Measurements from ENCODE around the gene METTL22.

METTL22 gene

GRCh38 chr16:8628981-8629725, 7.7 kb downstream of the METTL22 start:
- no peaks in the 10 kb centered on the region for H4K20me1 ChIP-seq (ENCODE audit: low read depth, low read length)
- H3K9me3 ChIP-seq (ENCODE audit: insufficient read depth, low read length): no peaks in the 10 kb centered on the region
- no peak overlapping the region for H3K4me2 ChIP-seq (ENCODE audit: low read depth, low read length, poor library complexity, severe bottlenecking)
- H3K27ac ChIP-seq (ENCODE audit: low read depth, low read length): no peak overlapping the region
- TF ChIP-seq CTCF (IDR thresholded peaks at IDR 0.05; ENCODE audit: insufficient read depth, low read length, poor library complexity, severe bottlenecking): no peak
- no peak for TF ChIP-seq EZH2phosphoT487 (conservative IDR thresholded peaks at IDR 0.05; ENCODE audit: low read length)
- H3K9ac ChIP-seq (ENCODE audit: low read length): no peak overlapping the region
- no peaks in the 10 kb centered on the region for H3K27me3 ChIP-seq (ENCODE audit: low read length)
- H3K4me3 ChIP-seq (ENCODE audit: insufficient read depth, low read length, poor library complexity, severe bottlenecking): no peak overlapping the region
- H2AFZ ChIP-seq (ENCODE audit: low read depth, low read length, severe bottlenecking): no peak overlapping the region
- H3K9me2 ChIP-seq (replicated peaks; ENCODE audit: insufficient read depth, low read length): no peaks in the 10 kb centered on the region
- H3F3A ChIP-seq (ENCODE audit: insufficient read depth): no peaks in the 10 kb centered on the region
- no peaks in the 10 kb centered on the region for H3K36me3 ChIP-seq (ENCODE audit: low read length)
- no peaks in the 10 kb centered on the region for H3K79me2 ChIP-seq (ENCODE audit: insufficient read depth, low read length)

GRCh38 chr16:8630255-8630953, 8.9 kb downstream of the METTL22 start:
- H3K27me3 ChIP-seq (ENCODE audit: low read length): no peaks in the 10 kb centered on the region
- H4K20me1 ChIP-seq (ENCODE audit: low read depth, low read length): no peaks in the 10 kb centered on the region
- no peaks in the 10 kb centered on the region for H3F3A ChIP-seq (ENCODE audit: insufficient read depth)
- H3K79me2 ChIP-seq (ENCODE audit: insufficient read depth, low read length): no peaks in the 10 kb centered on the region
- no peak overlapping the region for H2AFZ ChIP-seq (ENCODE audit: low read depth, low read length, severe bottlenecking)
- H3K36me3 ChIP-seq (ENCODE audit: low read length): no peaks in the 10 kb centered on the region
- H3K9me2 ChIP-seq (replicated peaks; ENCODE audit: insufficient read depth, low read length): no peaks in the 10 kb centered on the region
- H3K9me3 ChIP-seq (ENCODE audit: insufficient read depth, low read length): no peaks in the 10 kb centered on the region
- H3K4me3 ChIP-seq (ENCODE audit: insufficient read depth, low read length, poor library complexity, severe bottlenecking): no peak overlapping the region
- no peak overlapping the region for H3K27ac ChIP-seq (ENCODE audit: low read depth, low read length)
- TF ChIP-seq CTCF (IDR thresholded peaks at IDR 0.05; ENCODE audit: insufficient read depth, low read length, poor library complexity, severe bottlenecking) (no peak), EZH2phosphoT487 (conservative IDR thresholded peaks at IDR 0.05; ENCODE audit: low read length) (no peak)
- no peak overlapping the region for H3K9ac ChIP-seq (ENCODE audit: low read length)
- no peak overlapping the region for H3K4me2 ChIP-seq (ENCODE audit: low read depth, low read length, poor library complexity, severe bottlenecking)

GRCh38 chr16:8631373-8631772, 9.9 kb downstream of the METTL22 start:
- Histone ChIP-seq H3F3A (ENCODE audit: insufficient read depth) (no peaks in the 10 kb centered on the region), H3K9ac (ENCODE audit: low read length) (no peak overlapping the region), H3K27ac (ENCODE audit: low read depth, low read length) (no peak overlapping the region), H3K27me3 (ENCODE audit: low read length) (no peaks in the 10 kb centered on the region), H3K79me2 (ENCODE audit: insufficient read depth, low read length) (no peaks in the 10 kb centered on the region), H4K20me1 (ENCODE audit: low read depth, low read length) (no peaks in the 10 kb centered on the region), H3K36me3 (ENCODE audit: low read length) (no peaks in the 10 kb centered on the region), H3K4me2 (ENCODE audit: low read depth, low read length, poor library complexity, severe bottlenecking) (no peak overlapping the region), H3K9me3 (ENCODE audit: insufficient read depth, low read length) (no peaks in the 10 kb centered on the region), H3K9me2 (replicated peaks; ENCODE audit: insufficient read depth, low read length) (no peaks in the 10 kb centered on the region), H3K4me3 (ENCODE audit: insufficient read depth, low read length, poor library complexity, severe bottlenecking) (no peak overlapping the region), H2AFZ (ENCODE audit: low read depth, low read length, severe bottlenecking) (no peak overlapping the region)
- TF ChIP-seq EZH2phosphoT487 (conservative IDR thresholded peaks at IDR 0.05; ENCODE audit: low read length) (no peak), CTCF (IDR thresholded peaks at IDR 0.05; ENCODE audit: insufficient read depth, low read length, poor library complexity, severe bottlenecking) (no peak)
